Transverse colon (tissue), 4 donors: ENCODE measurements around the gene RBP3. TPM values are rescaled to one million over a fixed set of nuclear protein-coding genes. Genes with fewer than 3 reads are reported as not detected.

Experiments
- DNase-seq: peaks from one replicate; pipeline ENCODE4 v3.0.0-alpha.2; 2019
- H3K27ac ChIP-seq, 4 donors: fragments of 200-600 bp; sonication (generic); 2 replicates each; pipeline ENCODE4 v1.5.1; 2016 to 2018; ENCODE audit warnings: inconsistent platforms in 4 of 4
- H3K27me3 ChIP-seq: fragments of 200-600 bp; sonication (generic); 2 replicates; pipeline ENCODE4 v1.5.1; 2017; ENCODE audit warnings: inconsistent platforms
- H3K36me3 ChIP-seq, 4 donors: fragments of 200-600 bp; sonication (generic); 2 replicates each; pipeline ENCODE4 v1.5.1; 2017 to 2019; ENCODE audit warnings: inconsistent platforms in 4 of 4
- H3K4me1 ChIP-seq, 4 donors: fragments of 200-600 bp; sonication (generic); 2 replicates each; pipeline ENCODE4 v1.5.1; 2017 to 2020; ENCODE audit warnings: inconsistent platforms in 4 of 4
- H3K4me3 ChIP-seq, 4 donors: fragments of 200-600 bp; sonication (generic); 1 replicate in 1 of 4; 2 replicates in 3 of 4; pipeline versions ENCODE4 v1.5.1 to v1.6.1; 2017 to 2019; ENCODE audit warnings: inconsistent platforms in 4 of 4
- H3K9me3 ChIP-seq, 2 donors: fragments of 200-600 bp; sonication (generic); 2 replicates each; pipeline ENCODE4 v1.5.1; 2017 to 2019; ENCODE audit warnings: inconsistent platforms in 2 of 2
- CTCF ChIP-seq, 5 experiments: fragments of 200-600 bp in 3 of 5; fragments of 450-650 bp in 2 of 5; sonication (generic) in 3 of 5; IDR thresholded peaks; 1 replicate in 2 of 5; 2 replicates in 3 of 5; pipeline ENCODE4 v1.5.1; 2016 to 2017; ENCODE audit warnings: antibody characterized with exemption in 5 of 5, inconsistent platforms in 3 of 5, mild to moderate bottlenecking in 2 of 5, moderate library complexity in 1 of 5
- EP300 ChIP-seq: sonication (generic); formaldehyde crosslinking; IDR thresholded peaks from one replicate; pipeline ENCODE4 v1.6.1; 2017; ENCODE audit warnings: antibody characterized with exemption, low read depth
- POLR2A ChIP-seq: fragments of 450-650 bp; IDR thresholded peaks from one replicate; pipeline ENCODE4 v1.6.1; 2016; ENCODE audit warnings: antibody characterized with exemption, mild to moderate bottlenecking, moderate library complexity
- POLR2AphosphoS5 ChIP-seq, 3 donors: sonication (generic); formaldehyde crosslinking; IDR thresholded peaks; one replicate each; pipeline ENCODE4 v1.6.1; 2016; ENCODE audit warnings: antibody characterized with exemption in 3 of 3
- WGBS, 2 donors: methylation state at CpG; one replicate each; pipeline ENCODE4 v1.1.5; 2018; ENCODE audit warnings: low coverage in 1 of 2; 5-methylcytosine and 5-hydroxymethylcytosine counted together
- in situ Hi-C, 4 donors: fragments of 200-750 bp; cut with MboI; loops; one replicate each; pipeline versions ENCODE4 v1.15.0 to v1.15.1; 2017; ENCODE audit warnings: low sequenced_read_pairs in 3 of 4, low pct_ligation_motif_present in 1 of 4, low pct_unique_long_range_greater_than_20kb in 1 of 4
- intact Hi-C: fragments of 100-400 bp; cut with DNase I; formaldehyde crosslinking; loops from one replicate; pipeline ENCODE4 v1.15.1; 2023; ENCODE audit warnings: low total_unique reads
- total RNA-seq, 4 donors: library from RNA; depleted of rRNA; stranded (reverse); fragments of >200 nt; gene quantifications; one replicate each; pipeline ENCODE4 v1.1.0, GENCODE V29; 2016

Gene RBP3
- total RNA-seq, 4 donors from 2014 or later, result not detected

DNA sequence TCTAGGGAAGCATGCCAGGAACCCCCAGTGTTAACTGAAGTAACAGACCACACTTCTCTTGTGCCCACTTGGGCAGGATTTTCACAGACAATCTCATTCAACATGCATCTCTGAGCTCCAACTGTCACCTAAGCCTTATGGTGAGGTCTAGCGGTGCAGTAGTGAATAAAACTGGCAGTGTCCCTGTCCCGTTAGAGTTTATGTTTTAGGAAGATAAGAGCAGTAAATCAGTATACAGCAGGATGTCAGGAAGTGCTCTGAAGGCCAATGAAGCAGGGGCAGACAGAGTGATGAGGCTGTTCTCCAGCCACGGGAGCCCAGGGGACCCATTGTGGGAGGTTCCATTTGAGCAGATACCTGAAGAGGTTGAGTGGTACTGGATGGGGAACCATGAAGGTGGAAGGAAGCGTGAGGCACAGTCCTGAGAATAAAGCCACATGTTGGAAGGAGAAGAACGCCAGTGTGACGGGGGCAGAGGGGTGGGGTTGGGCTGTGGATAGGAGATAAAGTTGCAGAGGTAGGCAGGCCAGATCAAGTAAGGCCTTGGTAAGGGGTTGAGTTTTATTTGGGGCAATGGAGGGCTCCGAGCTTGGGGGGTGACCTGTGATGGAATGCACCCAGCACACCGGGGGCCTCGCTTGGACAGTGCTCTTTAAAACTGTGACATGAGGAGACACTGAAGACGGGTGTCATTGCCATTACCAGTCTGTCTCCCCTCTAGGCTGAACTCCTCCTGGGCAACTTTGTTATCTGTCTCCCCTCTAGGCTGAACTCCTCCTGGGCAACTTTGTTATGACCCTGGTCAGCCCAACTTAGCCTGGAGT, 41.6 kb upstream of the RBP3 start:
- 71 to 83% methylated on average over 5 to 10 of the region's 10 CpGs for WGBS, 2 donors
- Histone ChIP-seq H3K9me3 (no peaks in the 10 kb centered on the region), H3K36me3 (no peaks in the 10 kb centered on the region), H3K4me3 (no peak overlapping the region), H3K4me1 (peaks cover 0 to 8% (median 7%) of the 10 kb centered on the region in 4 donors), H3K27me3 (peaks cover 10% of the 10 kb centered on the region), H3K27ac (no peak overlapping the region)
- in situ Hi-C loops, result loop anchor here in 2 of 4 donors (10.0 to 25.0 kb wide), 2 partner anchors 269 to 272 kb away; no protein-coding TSS in a partner anchor
- intact Hi-C loops, result no loop called here
- TF ChIP-seq POLR2AphosphoS5 (IDR thresholded peaks at IDR 0.05) (no peak), CTCF (IDR thresholded peaks at IDR 0.05) (no peak), POLR2A (no peak), EP300 (no peak)
- no peak for DNase-seq

- Histone ChIP-seq H3K9me3 (no peaks in the 10 kb centered on the region), H3K4me1 (peaks cover 0 to 13% (median 11%) of the 10 kb centered on the region in 4 donors), H3K36me3 (no peaks in the 10 kb centered on the region), H3K27me3 (peaks cover 2% of the 10 kb centered on the region), H3K27ac (no peak overlapping the region), H3K4me3 (no peak overlapping the region)
- in situ Hi-C loops, result loop anchor here in 2 of 4 donors (10.0 to 25.0 kb wide), 2 partner anchors 270 to 273 kb away; no protein-coding TSS in a partner anchor
- TF ChIP-seq CTCF (IDR thresholded peaks at IDR 0.05) (no peak), POLR2A (no peak), EP300 (no peak), POLR2AphosphoS5 (IDR thresholded peaks at IDR 0.05) (no peak)
- WGBS, 2 donors, result 80 to 83% methylated on average over 3 of the region's 3 CpGs
- intact Hi-C loops, result no loop called here
- DNase-seq, result no peak
These were observed 40.8 kb upstream of the RBP3 start for GRCh38 chr10:47307381-47307780.

GRCh38 chr10:47308775-47309174, 39.4 kb upstream of the RBP3 start:
- TF ChIP-seq CTCF (IDR thresholded peaks at IDR 0.05) (no peak), POLR2AphosphoS5 (IDR thresholded peaks at IDR 0.05) (no peak), EP300 (no peak), POLR2A (no peak)
- Histone ChIP-seq H3K4me1 (peaks cover 0 to 13% (median 11%) of the 10 kb centered on the region in 4 donors), H3K36me3 (no peaks in the 10 kb centered on the region), H3K27me3 (no peaks in the 10 kb centered on the region), H3K4me3 (no peak overlapping the region), H3K27ac (no peak overlapping the region), H3K9me3 (no peaks in the 10 kb centered on the region)
- intact Hi-C loops, result no loop called here
- in situ Hi-C loops, result loop anchor here in 2 of 4 donors (10.0 to 25.0 kb wide), 2 partner anchors 271 to 274 kb away; no protein-coding TSS in a partner anchor
- DNase-seq, result no peak
- 86% methylated on average over 9 of the region's 9 CpGs; no CpG with 5 or more reads in 1 of the 2 donors for WGBS, 2 donors

DNA sequence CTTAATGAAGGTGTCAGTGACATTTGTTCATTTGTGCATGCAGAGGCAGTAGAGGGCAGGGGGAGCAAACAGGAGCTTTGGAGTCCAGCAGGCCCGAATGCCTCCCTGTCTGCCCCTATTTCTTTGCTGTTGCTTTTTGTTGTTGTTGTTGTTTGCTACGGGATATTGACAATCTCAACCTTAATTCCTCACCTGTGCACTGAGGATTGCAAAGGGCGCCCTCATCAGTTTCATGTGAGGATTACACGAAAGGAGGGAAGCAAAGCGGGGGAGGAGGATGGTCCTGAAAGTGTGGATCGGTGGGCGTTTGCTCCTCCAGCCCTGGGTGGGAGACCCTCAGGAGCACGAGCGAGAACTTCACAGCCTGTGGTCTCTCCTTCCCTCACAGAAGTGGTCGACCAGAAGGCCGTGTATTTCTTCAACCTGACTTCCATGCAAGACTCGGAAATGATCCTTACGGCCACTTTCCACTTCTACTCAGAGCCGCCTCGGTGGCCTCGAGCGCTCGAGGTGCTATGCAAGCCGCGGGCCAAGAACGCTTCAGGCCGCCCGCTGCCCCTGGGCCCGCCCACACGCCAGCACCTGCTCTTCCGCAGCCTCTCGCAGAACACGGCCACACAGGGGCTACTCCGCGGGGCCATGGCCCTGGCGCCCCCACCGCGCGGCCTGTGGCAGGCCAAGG, 38.6 kb upstream of the RBP3 start:
- peaks cover 0 to 13% (median 11%) of the 10 kb centered on the region in 4 donors for H3K4me1 ChIP-seq
- H3K27ac ChIP-seq, result no peak overlapping the region
- no peak overlapping the region for H3K4me3 ChIP-seq
- no peaks in the 10 kb centered on the region for H3K36me3 ChIP-seq
- in situ Hi-C loops, result loop anchor here (5.0 to 25.0 kb wide), 4 partner anchors 267 to 285 kb away; no protein-coding TSS in a partner anchor
- H3K9me3 ChIP-seq, result no peaks in the 10 kb centered on the region
- DNase-seq, result no peak
- intact Hi-C loops, result loop anchor here (10.0 kb wide), 1 partner anchor 125 kb away; no protein-coding TSS in a partner anchor
- no peaks in the 10 kb centered on the region for H3K27me3 ChIP-seq
- 88 to 94% methylated on average over 7 to 24 of the region's 34 CpGs for WGBS, 2 donors
- TF ChIP-seq CTCF (IDR thresholded peaks at IDR 0.05) (peak in 3 of 5 experiments; percentile 17 to 28 (median 18)), EP300 (no peak), POLR2A (no peak), POLR2AphosphoS5 (IDR thresholded peaks at IDR 0.05) (no peak)
